OCI-LY7 (cell line): ENCODE data around the gene HRC.

Experiments
- EZH2phosphoT487 ChIP-seq: fragments of 200-600 bp; sonication (generic); IDR thresholded peaks from 2 replicates; pipeline ENCODE4 v1.6.1; 2018; ENCODE audit warnings: low read depth, borderline replicate concordance, mild to moderate bottlenecking, mixed run types, antibody characterized with exemption, low read length, moderate library complexity, mixed read lengths
- TF ChIP-seq, protein P1 (sequence below): fragments of 200-600 bp; sonication (generic); conservative IDR thresholded peaks from 2 replicates; pipeline ENCODE4 v1.5.1; 2014; ENCODE audit warnings: mild to moderate bottlenecking, antibody characterized with exemption, low read length, moderate library complexity, mixed read lengths

DNA sequence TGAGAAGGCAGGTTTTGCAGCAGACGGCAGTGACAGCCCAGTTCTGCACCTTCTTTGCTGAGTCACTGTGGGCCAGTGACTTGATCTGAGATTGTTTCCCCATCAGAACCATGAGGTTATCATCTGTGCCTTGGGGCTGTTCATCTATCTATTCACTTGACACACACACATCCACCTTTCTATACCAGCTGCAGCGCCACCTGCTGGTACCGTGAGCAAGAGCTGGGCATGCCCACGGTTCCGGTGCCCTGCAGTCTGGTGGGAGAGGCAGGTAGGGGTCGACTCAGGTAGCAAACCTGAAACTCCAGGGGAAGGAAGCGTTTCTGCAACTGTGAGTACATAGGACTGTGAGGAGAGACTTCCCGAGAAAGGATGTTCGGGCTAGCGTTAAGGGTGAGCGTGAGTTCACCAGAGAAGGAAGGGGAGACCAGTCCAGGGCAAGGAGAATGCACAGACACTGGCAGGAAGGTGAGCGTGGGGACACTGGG is 48.5 kb downstream of the HRC start:
- TF ChIP-seq, protein P1, sequence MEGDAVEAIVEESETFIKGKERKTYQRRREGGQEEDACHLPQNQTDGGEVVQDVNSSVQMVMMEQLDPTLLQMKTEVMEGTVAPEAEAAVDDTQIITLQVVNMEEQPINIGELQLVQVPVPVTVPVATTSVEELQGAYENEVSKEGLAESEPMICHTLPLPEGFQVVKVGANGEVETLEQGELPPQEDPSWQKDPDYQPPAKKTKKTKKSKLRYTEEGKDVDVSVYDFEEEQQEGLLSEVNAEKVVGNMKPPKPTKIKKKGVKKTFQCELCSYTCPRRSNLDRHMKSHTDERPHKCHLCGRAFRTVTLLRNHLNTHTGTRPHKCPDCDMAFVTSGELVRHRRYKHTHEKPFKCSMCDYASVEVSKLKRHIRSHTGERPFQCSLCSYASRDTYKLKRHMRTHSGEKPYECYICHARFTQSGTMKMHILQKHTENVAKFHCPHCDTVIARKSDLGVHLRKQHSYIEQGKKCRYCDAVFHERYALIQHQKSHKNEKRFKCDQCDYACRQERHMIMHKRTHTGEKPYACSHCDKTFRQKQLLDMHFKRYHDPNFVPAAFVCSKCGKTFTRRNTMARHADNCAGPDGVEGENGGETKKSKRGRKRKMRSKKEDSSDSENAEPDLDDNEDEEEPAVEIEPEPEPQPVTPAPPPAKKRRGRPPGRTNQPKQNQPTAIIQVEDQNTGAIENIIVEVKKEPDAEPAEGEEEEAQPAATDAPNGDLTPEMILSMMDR, result peak; percentile 91
- TF ChIP-seq EZH2phosphoT487, result no peak
